ENCODE measurements around the gene DENND1A.

DNA sequence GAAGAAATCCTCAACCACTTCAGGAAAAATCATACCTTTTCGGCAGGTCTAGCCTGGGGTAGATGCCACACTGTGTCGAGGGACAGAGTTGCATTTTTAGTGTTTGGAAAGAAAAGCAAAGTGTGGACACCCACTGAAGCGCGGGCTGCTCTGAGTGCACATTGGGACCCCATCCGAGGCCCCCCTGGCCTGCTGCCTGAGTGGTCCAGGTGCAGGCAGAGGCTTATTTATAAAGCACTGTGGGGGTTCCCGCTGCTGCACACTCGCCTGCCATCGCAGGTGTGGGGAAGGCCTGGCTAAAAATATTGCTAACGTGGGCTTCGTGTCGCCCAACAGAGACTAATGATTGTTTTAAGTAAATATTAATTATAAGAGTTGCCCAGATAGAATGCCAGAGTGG, 454.5 kb downstream of the DENND1A start:
- TF ChIP-seq, protein P1, sequence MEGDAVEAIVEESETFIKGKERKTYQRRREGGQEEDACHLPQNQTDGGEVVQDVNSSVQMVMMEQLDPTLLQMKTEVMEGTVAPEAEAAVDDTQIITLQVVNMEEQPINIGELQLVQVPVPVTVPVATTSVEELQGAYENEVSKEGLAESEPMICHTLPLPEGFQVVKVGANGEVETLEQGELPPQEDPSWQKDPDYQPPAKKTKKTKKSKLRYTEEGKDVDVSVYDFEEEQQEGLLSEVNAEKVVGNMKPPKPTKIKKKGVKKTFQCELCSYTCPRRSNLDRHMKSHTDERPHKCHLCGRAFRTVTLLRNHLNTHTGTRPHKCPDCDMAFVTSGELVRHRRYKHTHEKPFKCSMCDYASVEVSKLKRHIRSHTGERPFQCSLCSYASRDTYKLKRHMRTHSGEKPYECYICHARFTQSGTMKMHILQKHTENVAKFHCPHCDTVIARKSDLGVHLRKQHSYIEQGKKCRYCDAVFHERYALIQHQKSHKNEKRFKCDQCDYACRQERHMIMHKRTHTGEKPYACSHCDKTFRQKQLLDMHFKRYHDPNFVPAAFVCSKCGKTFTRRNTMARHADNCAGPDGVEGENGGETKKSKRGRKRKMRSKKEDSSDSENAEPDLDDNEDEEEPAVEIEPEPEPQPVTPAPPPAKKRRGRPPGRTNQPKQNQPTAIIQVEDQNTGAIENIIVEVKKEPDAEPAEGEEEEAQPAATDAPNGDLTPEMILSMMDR (IDR thresholded peaks at IDR 0.05), result no peak
- no peak for TF ChIP-seq EP300 (IDR thresholded peaks at IDR 0.05)
- no peak for TF ChIP-seq POLR2A (IDR thresholded peaks at IDR 0.05; ENCODE audit: low read depth)
- no peak for TF ChIP-seq POLR2AphosphoS5 (IDR thresholded peaks at IDR 0.05)
